Right renal pelvis (tissue), 4 donors: Measurements from ENCODE around the gene EIPR1. TPM values are rescaled to one million over a fixed set of nuclear protein-coding genes. Genes with fewer than 3 reads are reported as not detected.
A peak's percentile ranks its signal among the peaks of the same experiment; 100 is the strongest.

Experiments used
- DNase-seq, 4 donors: peaks; one replicate each; pipeline ENCODE4 v3.0.0-alpha.2; 2013; ENCODE audit warnings: low read depth in 4 of 4, low spot score in 3 of 4, missing footprints in 1 of 4
- polyA plus RNA-seq, 4 donors: library from polyadenylated mRNA; unstranded; fragments of 120-200 nt; gene quantifications; one replicate each; pipeline ENCODE4 v1.2.1, GENCODE V29; 2013; ENCODE audit not compliant: insufficient read length in 4 of 4

EIPR1 gene
- polyA plus RNA-seq, 4 donors, result 25.4 to 26.1 (median 25.6) TPM

GRCh38 chr2:3326182-3326537 lies 51.5 kb downstream of the EIPR1 start:
- no peak for DNase-seq

DNA sequence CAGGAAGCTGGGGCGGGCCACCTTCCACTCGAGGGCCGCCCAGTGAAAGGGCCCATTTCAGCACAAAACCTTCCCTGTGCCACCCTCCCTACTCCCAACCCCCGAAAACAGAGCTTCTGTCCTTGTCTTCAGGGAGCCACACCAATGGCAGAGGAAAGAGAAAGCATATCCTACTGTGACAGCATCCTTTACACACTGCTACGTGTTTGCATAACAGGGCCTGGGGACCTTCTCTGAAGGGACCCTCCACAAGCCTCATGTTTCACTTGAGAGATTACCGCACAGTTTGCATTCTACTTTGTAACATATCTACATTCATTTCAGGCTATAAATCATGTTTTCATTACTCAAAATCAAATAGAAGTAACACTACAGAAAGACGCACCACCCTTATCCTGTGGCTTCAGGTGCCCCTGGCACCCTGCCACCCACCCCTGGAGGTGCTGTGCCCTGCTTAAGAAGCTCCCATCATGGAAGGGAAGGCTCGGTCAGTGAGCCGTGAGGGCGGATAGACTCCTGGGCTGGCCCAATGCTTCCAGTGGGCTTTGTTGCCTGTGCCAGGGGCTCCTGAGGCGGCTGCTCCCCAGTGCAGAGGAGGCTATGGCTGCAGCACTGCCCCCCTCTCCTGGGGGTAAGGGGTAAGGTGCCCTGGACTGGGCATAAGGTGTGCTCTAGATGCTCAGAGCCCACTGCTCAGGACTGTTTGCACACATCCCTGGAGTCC lies 52.0 kb downstream of the EIPR1 start:
- DNase-seq, result no peak

GRCh38 chr2:3324404-3325281 lies 53.0 kb downstream of the EIPR1 start:
- DNase-seq, result no peak

GRCh38 chr2:3324036-3324386 lies 53.6 kb downstream of the EIPR1 start:
- DNase-seq, result no peak

GRCh38 chr2:3323360-3324035 lies 54.1 kb downstream of the EIPR1 start:
- no peak for DNase-seq

- DNase-seq, result no peak
Observed at GRCh38 chr2:3322311-3322970, 55.2 kb downstream of the EIPR1 start.

DNA sequence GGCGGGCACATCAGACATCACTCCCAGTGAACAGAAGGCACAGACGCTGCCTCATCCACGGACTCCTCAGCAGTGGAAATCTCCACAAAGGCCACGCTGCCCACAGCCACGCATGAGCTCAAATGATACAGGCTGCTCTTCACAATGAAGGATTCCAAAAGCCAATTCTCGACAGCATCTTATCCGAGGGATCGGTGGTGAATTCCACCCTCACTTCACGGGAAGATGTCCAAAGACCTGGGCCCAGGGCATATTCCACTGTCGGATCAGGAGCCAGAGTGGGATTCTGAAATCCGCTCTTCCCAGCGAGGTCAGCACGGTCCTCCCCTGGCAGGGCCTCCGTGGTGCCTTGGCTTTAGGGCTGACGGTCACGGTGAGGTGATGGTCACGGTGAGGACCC lies 55.8 kb downstream of the EIPR1 start:
- DNase-seq, result no peak

DNA sequence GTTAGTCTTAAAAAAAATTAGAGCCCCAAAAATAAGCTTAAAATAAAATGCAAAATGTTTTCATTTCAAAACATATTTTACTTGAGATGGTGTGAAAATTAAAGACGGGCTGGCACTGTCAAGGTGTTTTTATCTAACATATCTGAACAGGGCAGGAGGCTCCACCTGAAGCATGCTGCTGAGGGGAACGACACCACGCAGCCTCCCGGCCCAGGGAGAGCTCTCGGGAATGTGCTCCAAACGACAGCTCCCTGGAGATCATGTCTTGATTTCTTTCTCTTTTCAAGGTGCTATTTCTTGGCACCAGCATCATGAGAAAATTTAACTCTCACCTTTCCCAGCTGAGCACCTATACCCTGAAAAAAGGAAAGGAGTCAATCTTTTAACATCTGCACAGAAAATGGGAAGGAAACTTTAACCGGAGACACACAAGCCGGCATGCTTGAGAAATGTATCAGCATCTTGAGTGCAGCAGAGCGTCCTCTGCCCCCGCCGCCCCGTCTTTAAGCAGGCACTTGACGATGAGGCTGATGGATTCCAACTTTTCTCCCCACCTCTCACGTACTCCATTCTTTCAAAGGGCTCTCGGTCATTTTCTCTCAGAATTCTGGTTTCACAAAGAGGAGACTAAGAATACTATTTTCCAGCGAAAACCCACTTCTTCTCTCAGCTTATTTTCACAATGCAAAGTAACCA lies 56.6 kb downstream of the EIPR1 start:
- DNase-seq, result no peak

GRCh38 chr2:3319745-3320566 lies 57.7 kb downstream of the EIPR1 start:
- DNase-seq, result no peak

- DNase-seq, result no peak
Observed at GRCh38 chr2:3319134-3319533, 58.5 kb downstream of the EIPR1 start.

DNA sequence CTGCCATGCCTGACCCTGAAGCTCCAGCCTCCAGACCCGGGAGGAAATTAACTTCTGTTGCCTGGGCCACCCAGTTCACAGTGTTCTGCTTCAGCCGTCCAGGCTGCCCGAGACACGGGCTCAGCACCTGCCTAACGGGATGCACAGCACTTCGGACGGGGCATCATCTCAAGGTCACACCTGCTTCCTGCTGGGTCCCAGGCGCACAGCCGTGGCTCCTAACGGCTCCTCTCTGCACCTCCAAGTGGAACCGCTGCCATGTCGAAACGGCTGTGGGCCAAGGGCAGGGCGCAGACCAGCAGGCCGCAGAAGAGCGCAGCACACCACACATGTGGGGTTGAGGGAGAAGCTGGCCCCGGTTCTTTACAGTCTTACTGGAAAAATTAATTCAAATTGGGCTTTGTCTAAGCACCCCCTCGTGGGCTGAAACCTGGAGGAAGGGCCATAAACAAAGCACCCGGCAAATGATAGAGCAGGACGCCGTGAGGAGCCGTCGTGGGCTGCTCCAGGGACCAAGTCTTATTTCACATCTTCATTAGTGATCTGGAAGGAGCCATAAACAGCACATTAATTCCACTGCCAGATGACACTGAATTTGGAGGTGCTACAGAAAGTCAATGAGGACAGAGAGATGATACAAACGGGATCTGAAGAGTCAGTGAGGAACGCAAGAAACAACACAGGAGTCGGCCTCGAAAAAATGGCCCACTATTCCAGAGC lies 59.6 kb downstream of the EIPR1 start:
- DNase-seq, result no peak

GRCh38 chr2:3317277-3317685 lies 60.3 kb downstream of the EIPR1 start:
- DNase-seq, result no peak

GRCh38 chr2:3316456-3317276 lies 61.0 kb downstream of the EIPR1 start:
- no peak for DNase-seq

DNA sequence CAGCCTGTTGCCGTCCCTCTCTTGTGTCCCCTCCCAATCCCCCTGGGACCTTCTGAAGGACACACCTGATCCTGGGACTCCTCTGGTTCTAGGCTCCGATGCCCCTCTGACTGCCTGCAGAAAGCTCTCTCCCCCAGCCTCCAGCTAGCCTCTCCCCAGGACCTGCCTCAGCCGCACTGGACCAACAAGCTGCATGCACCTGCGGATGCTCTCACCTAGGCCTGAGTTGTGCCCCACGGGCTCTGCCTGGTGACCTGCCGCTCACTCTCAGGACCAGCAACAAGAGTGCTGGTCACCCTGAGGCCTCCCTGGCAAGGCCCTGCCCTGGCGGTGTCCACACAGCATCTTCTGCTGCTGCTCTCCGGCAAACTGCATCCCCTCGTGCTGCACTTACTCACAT lies 63.0 kb downstream of the EIPR1 start:
- DNase-seq, result no peak

DNA sequence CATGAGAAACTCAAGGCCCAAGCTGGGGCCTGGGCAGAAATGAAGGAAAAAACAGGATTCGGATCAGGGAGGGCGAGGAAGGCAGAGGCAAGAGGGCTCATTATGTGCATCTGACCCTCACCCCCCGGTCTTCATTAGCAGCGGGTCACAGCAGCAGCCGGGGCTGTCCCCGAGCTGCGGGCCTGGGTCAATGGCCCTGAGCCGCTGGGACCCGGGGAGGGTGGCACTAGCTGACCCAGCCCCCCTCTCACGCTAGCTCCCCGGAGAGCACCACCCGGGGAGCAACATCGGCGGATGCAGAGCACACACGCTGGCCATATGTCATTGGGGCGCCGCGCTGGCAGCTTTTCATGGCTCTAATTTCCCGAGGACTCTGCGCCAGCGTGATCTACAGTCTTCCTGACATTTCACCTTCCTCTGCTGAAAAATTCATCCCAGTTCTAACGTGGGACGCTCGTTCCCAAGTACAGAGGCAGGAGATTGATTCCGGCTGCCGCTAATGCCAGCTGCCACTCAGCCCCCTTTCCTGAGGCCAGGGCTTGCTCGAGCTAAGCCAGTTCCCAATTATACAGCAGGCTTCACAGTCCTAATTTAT lies 63.7 kb downstream of the EIPR1 start:
- DNase-seq, result peak in 1 of 4 donors; percentile 49

DNA sequence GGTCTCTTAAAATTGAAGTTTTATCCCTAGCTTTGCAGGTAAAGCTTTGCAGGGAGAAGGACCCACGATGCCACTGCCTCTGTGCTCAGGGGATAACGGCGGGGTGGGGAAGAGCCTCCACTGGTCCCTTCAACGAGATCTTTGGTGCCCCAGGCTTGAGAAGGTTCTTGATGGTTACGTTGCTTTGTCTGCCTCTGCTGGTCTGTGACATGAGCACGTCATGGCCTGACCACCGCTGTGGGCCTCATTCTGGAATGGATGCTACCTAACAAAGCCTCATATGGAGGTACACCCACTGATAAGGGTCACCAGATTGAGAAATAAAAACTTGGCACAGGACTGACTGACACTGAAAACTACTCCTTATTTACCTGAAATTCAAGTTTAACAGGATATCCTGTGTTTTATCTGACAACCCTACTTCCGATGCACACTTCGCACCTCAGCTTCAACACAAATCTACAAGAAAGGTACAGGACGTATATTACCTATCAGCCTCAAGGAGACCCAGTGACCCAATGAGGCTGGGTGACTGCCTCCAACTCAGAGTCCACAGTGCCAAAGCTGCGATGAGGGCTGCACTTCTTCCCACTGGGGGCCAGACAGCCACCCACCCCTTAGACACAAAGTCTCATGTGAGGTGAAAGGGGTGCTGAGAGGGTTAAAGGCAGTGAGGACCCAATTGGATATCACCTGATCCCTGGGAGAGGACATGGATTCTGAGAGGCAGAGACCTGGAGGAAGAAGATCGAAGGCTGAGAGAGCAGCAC lies 64.9 kb downstream of the EIPR1 start:
- DNase-seq, result no peak

GRCh38 chr2:3311601-3312000 lies 66.0 kb downstream of the EIPR1 start:
- no peak for DNase-seq
